ENCODE measurements around the gene KCNJ6.

KCNJ6 gene

GRCh38 chr21:37828556-37828955 is 87.7 kb downstream of the KCNJ6 start:
- no peak for TF ChIP-seq CTCF (IDR thresholded peaks at IDR 0.05; ENCODE audit: low read depth, low read length, missing control alignments)
- H3K4me3 ChIP-seq (ENCODE audit: low read depth, low read length): no peak overlapping the region
- DNase-seq (ENCODE audit: low read depth): no peak

- no peak for DNase-seq (ENCODE audit: low read depth)
- TF ChIP-seq CTCF (IDR thresholded peaks at IDR 0.05; ENCODE audit: low read depth, low read length, missing control alignments): no peak
- H3K4me3 ChIP-seq (ENCODE audit: low read depth, low read length): no peak overlapping the region
Observed at GRCh38 chr21:37827913-37828312, 88.3 kb downstream of the KCNJ6 start.

GRCh38 chr21:37821786-37822450 is 94.3 kb downstream of the KCNJ6 start:
- no peak overlapping the region for H3K4me3 ChIP-seq (ENCODE audit: low read depth, low read length)
- TF ChIP-seq CTCF (IDR thresholded peaks at IDR 0.05; ENCODE audit: low read depth, low read length, missing control alignments): no peak
- no peak for DNase-seq (ENCODE audit: low read depth)

GRCh38 chr21:37821092-37821491 is 95.2 kb downstream of the KCNJ6 start:
- no peak for DNase-seq (ENCODE audit: low read depth)
- no peak for TF ChIP-seq CTCF (IDR thresholded peaks at IDR 0.05; ENCODE audit: low read depth, low read length, missing control alignments)
- no peak overlapping the region for H3K4me3 ChIP-seq (ENCODE audit: low read depth, low read length)

GRCh38 chr21:37819372-37819771 is 96.9 kb downstream of the KCNJ6 start:
- no peak for TF ChIP-seq CTCF (IDR thresholded peaks at IDR 0.05; ENCODE audit: low read depth, low read length, missing control alignments)
- no peak overlapping the region for H3K4me3 ChIP-seq (ENCODE audit: low read depth, low read length)
- DNase-seq (ENCODE audit: low read depth): no peak

GRCh38 chr21:37817242-37817641 is 99.0 kb downstream of the KCNJ6 start:
- no peak for DNase-seq (ENCODE audit: low read depth)
- TF ChIP-seq CTCF (IDR thresholded peaks at IDR 0.05; ENCODE audit: low read depth, low read length, missing control alignments): no peak
- H3K4me3 ChIP-seq (ENCODE audit: low read depth, low read length): no peak overlapping the region

- no peak for TF ChIP-seq CTCF (IDR thresholded peaks at IDR 0.05; ENCODE audit: low read depth, low read length, missing control alignments)
- no peak for DNase-seq (ENCODE audit: low read depth)
- no peak overlapping the region for H3K4me3 ChIP-seq (ENCODE audit: low read depth, low read length)
Observed at GRCh38 chr21:37815893-37816292, 100.4 kb downstream of the KCNJ6 start.

Data from GM12864 (cell line).